Measurements from ENCODE around the gene EML1.

EML1 gene

GRCh38 chr14:99797231-99797630 is 4.0 kb downstream of the EML1 start:
- TF ChIP-seq CTCF (IDR thresholded peaks at IDR 0.05; ENCODE audit: control extremely low read depth, extremely low read depth, low read depth, missing control alignments): no peak
- ChIA-PET POLR2A (no interaction called here), CTCF (interaction anchor here (0.9 to 1.0 kb wide), 3 partner anchors 14 to 150 kb away, joined by 3 read pairs; no protein-coding TSS in a partner anchor)

GRCh38 chr14:99800781-99801180 is 7.6 kb downstream of the EML1 start:
- ChIA-PET POLR2A (no interaction called here), CTCF (no interaction called here)
- no peak for DNase-seq (ENCODE audit: extremely low spot score)
- no peak for TF ChIP-seq CTCF (IDR thresholded peaks at IDR 0.05; ENCODE audit: control extremely low read depth, extremely low read depth, low read depth, missing control alignments)

More at GRCh38 chr14:99797231-99797630, 4.0 kb downstream of the EML1 start:
- DNase-seq (ENCODE audit: extremely low spot score): no peak

GRCh38 chr14:99802301-99803105 is 9.3 kb downstream of the EML1 start:
- TF ChIP-seq CTCF (IDR thresholded peaks at IDR 0.05; ENCODE audit: control extremely low read depth, extremely low read depth, low read depth, missing control alignments): no peak
- no peak for DNase-seq (ENCODE audit: extremely low spot score)

GRCh38 chr14:99803106-99803775 is 10.0 kb downstream of the EML1 start:
- no peak for DNase-seq (ENCODE audit: extremely low spot score)
- TF ChIP-seq CTCF (IDR thresholded peaks at IDR 0.05; ENCODE audit: control extremely low read depth, extremely low read depth, low read depth, missing control alignments): no peak
- ChIA-PET POLR2A (no interaction called here), CTCF (interaction anchor here (0.9 kb wide), 1 partner anchor 32 kb away, joined by 3 read pairs; no protein-coding TSS in a partner anchor)

More at GRCh38 chr14:99802301-99803105, 9.3 kb downstream of the EML1 start:
- ChIA-PET CTCF (no interaction called here), POLR2A (no interaction called here)

- POLR2A ChIA-PET: no interaction called here
These were observed 10.6 kb downstream of the EML1 start for GRCh38 chr14:99803803-99804202.

More at GRCh38 chr14:99803803-99804202, 10.6 kb downstream of the EML1 start:
- CTCF ChIA-PET: interaction anchor here (0.9 kb wide), 1 partner anchor 32 kb away, joined by 3 read pairs; no protein-coding TSS in a partner anchor
- DNase-seq (ENCODE audit: extremely low spot score): no peak
- no peak for TF ChIP-seq CTCF (IDR thresholded peaks at IDR 0.05; ENCODE audit: control extremely low read depth, extremely low read depth, low read depth, missing control alignments)
